HG03095 (cell line): ENCODE results near the gene ADAMTSL4.
A peak's percentile ranks its signal among the peaks of the same experiment; 100 is the strongest.
"Not testable (repeated sequence)": the region's sequence is repeated elsewhere in the genome, so short reads cannot be mapped to it uniquely, and the experiment has no call there.

Experiments used
- ATAC-seq: cut with Tn5 transposase; IDR thresholded peaks from one replicate; pipeline ENCODE4 v1.9.1; 2021; ENCODE audit warnings: moderate library complexity; ENCODE audit not compliant: unreplicated experiment

ADAMTSL4 gene

GRCh38 chr1:150566589-150567340 lies 17.6 kb downstream of the ADAMTSL4 start:
- no peak for ATAC-seq

GRCh38 chr1:150567341-150567716 lies 18.1 kb downstream of the ADAMTSL4 start:
- peak; percentile 25 for ATAC-seq

- peak; percentile 17 for ATAC-seq
These were observed 18.7 kb downstream of the ADAMTSL4 start for GRCh38 chr1:150567717-150568593.

GRCh38 chr1:150568594-150568966 lies 19.4 kb downstream of the ADAMTSL4 start:
- ATAC-seq = no peak

- no peak for ATAC-seq
These were observed 23.9 kb downstream of the ADAMTSL4 start for GRCh38 chr1:150572918-150573647.

- ATAC-seq = not testable (repeated sequence)
These were observed 24.5 kb downstream of the ADAMTSL4 start for GRCh38 chr1:150573648-150574071.

- ATAC-seq = no peak
These were observed 25.3 kb downstream of the ADAMTSL4 start for GRCh38 chr1:150574260-150575071.

GRCh38 chr1:150575072-150575489 lies 25.9 kb downstream of the ADAMTSL4 start:
- no peak for ATAC-seq

GRCh38 chr1:150575518-150576366 lies 26.5 kb downstream of the ADAMTSL4 start:
- ATAC-seq = no peak

- no peak for ATAC-seq
These were observed 27.1 kb downstream of the ADAMTSL4 start for GRCh38 chr1:150576367-150576711.

- no peak for ATAC-seq
These were observed 27.8 kb downstream of the ADAMTSL4 start for GRCh38 chr1:150576794-150577556.

GRCh38 chr1:150577557-150578271 lies 28.5 kb downstream of the ADAMTSL4 start:
- no peak for ATAC-seq

- no peak for ATAC-seq
These were observed 29.3 kb downstream of the ADAMTSL4 start for GRCh38 chr1:150578272-150579109.

GRCh38 chr1:150579110-150579944 lies 30.1 kb downstream of the ADAMTSL4 start, which contains the start of gene MCL1:
Gene MCL1 (minus strand): TSS chr1:150579610. CDS start chr1:150579530, 80 bp downstream.
- peak; percentile 82 for ATAC-seq

- no peak for ATAC-seq
These were observed 30.9 kb downstream of the ADAMTSL4 start for GRCh38 chr1:150579945-150580642.

GRCh38 chr1:150580966-150581365 lies 31.8 kb downstream of the ADAMTSL4 start:
- ATAC-seq = not testable (repeated sequence)
